ENCODE data around the gene NCKAP1. TPM values are rescaled to one million over a fixed set of nuclear protein-coding genes. Genes with fewer than 3 reads are reported as not detected.
"Not testable (repeated sequence)": the region's sequence is repeated elsewhere in the genome, so short reads cannot be mapped to it uniquely, and the experiment has no call there.

The NCKAP1 gene
- total RNA-seq, 1 donor from 2014 or later: 55.7 TPM

DNA sequence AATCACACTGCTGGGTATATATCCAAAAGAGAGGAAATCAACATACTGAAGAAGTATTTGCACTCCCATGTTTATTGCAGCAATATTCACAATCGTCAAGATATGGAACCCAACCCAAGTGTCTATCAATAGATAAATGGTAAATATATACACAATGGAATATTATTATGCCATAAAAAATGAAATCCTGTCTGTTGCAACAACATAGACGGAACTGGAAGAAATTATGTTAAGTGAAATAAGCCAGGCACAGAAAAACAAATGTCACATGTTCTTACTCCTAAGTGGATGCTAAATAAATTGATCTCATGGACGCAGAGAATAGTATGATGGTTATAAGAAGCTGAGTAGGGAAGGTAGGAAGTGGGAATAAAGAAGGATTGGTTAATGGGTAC, 65.7 kb downstream of the NCKAP1 start:
- Histone ChIP-seq H3K9me3 (no peaks in the 10 kb centered on the region), H3K36me3 (peaks cover 0 to 19% of the 10 kb centered on the region in 2 donors), H3K27ac (no peak overlapping the region), H3K4me3 (no peak overlapping the region), H3K4me1 (no peaks in the 10 kb centered on the region), H3K27me3 (no peaks in the 10 kb centered on the region)
- DNase-seq (ENCODE audit: low spot score in 2 of 2): no peak
- TF ChIP-seq, protein P1, sequence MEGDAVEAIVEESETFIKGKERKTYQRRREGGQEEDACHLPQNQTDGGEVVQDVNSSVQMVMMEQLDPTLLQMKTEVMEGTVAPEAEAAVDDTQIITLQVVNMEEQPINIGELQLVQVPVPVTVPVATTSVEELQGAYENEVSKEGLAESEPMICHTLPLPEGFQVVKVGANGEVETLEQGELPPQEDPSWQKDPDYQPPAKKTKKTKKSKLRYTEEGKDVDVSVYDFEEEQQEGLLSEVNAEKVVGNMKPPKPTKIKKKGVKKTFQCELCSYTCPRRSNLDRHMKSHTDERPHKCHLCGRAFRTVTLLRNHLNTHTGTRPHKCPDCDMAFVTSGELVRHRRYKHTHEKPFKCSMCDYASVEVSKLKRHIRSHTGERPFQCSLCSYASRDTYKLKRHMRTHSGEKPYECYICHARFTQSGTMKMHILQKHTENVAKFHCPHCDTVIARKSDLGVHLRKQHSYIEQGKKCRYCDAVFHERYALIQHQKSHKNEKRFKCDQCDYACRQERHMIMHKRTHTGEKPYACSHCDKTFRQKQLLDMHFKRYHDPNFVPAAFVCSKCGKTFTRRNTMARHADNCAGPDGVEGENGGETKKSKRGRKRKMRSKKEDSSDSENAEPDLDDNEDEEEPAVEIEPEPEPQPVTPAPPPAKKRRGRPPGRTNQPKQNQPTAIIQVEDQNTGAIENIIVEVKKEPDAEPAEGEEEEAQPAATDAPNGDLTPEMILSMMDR (IDR thresholded peaks at IDR 0.05): no peak
- intact Hi-C loops (cut with DNase I): no loop called here

- DNase-seq (ENCODE audit: low spot score in 2 of 2): no peak
- TF ChIP-seq, protein P1 (IDR thresholded peaks at IDR 0.05): no peak
- H3K36me3 ChIP-seq: peaks cover 0 to 18% of the 10 kb centered on the region in 2 donors
- no peaks in the 10 kb centered on the region for H3K4me1 ChIP-seq
- H3K9me3 ChIP-seq: no peaks in the 10 kb centered on the region
- intact Hi-C loops (cut with DNase I): no loop called here
- no peak overlapping the region for H3K27ac ChIP-seq
- H3K4me3 ChIP-seq: no peak overlapping the region
- no peaks in the 10 kb centered on the region for H3K27me3 ChIP-seq
Measured at GRCh38 chr2:182971820-182972547, 66.3 kb downstream of the NCKAP1 start.

- Histone ChIP-seq H3K4me3 (no peak overlapping the region), H3K27me3 (no peaks in the 10 kb centered on the region), H3K4me1 (no peaks in the 10 kb centered on the region), H3K27ac (no peak overlapping the region), H3K9me3 (no peaks in the 10 kb centered on the region), H3K36me3 (peaks cover 0 to 22% of the 10 kb centered on the region in 2 donors)
- no peak for DNase-seq (ENCODE audit: low spot score in 2 of 2)
- intact Hi-C loops (cut with DNase I): no loop called here
- TF ChIP-seq, protein P1 (IDR thresholded peaks at IDR 0.05): no peak
Measured at GRCh38 chr2:182970486-182970885, 67.8 kb downstream of the NCKAP1 start.

DNA sequence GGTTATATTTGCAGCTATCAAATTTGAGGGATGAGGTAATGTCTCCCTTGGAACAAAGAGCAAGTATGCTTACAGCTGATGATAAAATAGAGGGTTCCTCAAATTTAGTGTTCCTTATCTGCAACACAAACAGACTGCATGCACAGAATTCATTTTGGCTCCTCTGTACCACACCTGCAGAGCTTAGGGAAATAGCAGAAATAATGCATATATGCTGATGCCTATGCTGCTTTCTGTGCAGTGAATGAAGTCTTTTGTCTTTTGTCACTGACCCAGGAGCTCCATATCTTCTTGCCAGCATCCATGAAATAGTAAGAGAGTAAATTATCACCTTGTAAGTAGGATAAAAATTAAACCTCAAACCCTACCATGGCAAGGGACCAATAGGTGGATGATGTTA, 69.8 kb downstream of the NCKAP1 start:
- Histone ChIP-seq H3K4me3 (no peak overlapping the region), H3K4me1 (no peaks in the 10 kb centered on the region), H3K27me3 (no peaks in the 10 kb centered on the region), H3K27ac (no peak overlapping the region), H3K9me3 (no peaks in the 10 kb centered on the region), H3K36me3 (peaks cover 7 to 22% of the 10 kb centered on the region in 2 donors)
- DNase-seq (ENCODE audit: low spot score in 2 of 2): no peak
- TF ChIP-seq, protein P1 (IDR thresholded peaks at IDR 0.05): no peak
- intact Hi-C loops (cut with DNase I): no loop called here

- intact Hi-C loops (cut with DNase I); H3K27me3 ChIP-seq; H3K4me3 ChIP-seq; DNase-seq (ENCODE audit: low spot score in 2 of 2); H3K4me1 ChIP-seq; H3K27ac ChIP-seq; H3K9me3 ChIP-seq: not testable (repeated sequence)
- H3K36me3 ChIP-seq: peaks cover 18% of the 10 kb centered on the region in 2 donors
Measured at GRCh38 chr2:182966356-182966755, 71.9 kb downstream of the NCKAP1 start.

GRCh38 chr2:182962641-182963040, 75.6 kb downstream of the NCKAP1 start:
- H3K27me3 ChIP-seq: no peaks in the 10 kb centered on the region

GRCh38 chr2:182960869-182961268, 77.4 kb downstream of the NCKAP1 start:
- H3K4me1 ChIP-seq; H3K9me3 ChIP-seq; H3K27ac ChIP-seq; DNase-seq (ENCODE audit: low spot score in 2 of 2); H3K27me3 ChIP-seq; intact Hi-C loops (cut with DNase I); H3K4me3 ChIP-seq: not testable (repeated sequence)
- peaks cover 12 to 21% of the 10 kb centered on the region in 2 donors for H3K36me3 ChIP-seq

More at GRCh38 chr2:182962641-182963040, 75.6 kb downstream of the NCKAP1 start:
- Histone ChIP-seq H3K27ac (no peak overlapping the region), H3K4me3 (no peak overlapping the region), H3K36me3 (peaks cover 18 to 21% of the 10 kb centered on the region in 2 donors), H3K4me1 (peaks cover 0 to 4% of the 10 kb centered on the region in 2 donors), H3K9me3 (no peaks in the 10 kb centered on the region)
- TF ChIP-seq, protein P1 (IDR thresholded peaks at IDR 0.05): no peak
- intact Hi-C loops (cut with DNase I): no loop called here
- no peak for DNase-seq (ENCODE audit: low spot score in 2 of 2)
